ENCODE results near the gene ATG7. TPM values are rescaled to one million over a fixed set of nuclear protein-coding genes. Genes with fewer than 3 reads are reported as not detected.

The ATG7 gene
- total RNA-seq, 1 experiment from 2014 or later, result 29.3 TPM

GRCh38 chr3:11247362-11247761 lies 24.8 kb upstream of the ATG7 start:
- no peak overlapping the region for H3K4me3 ChIP-seq (replicated peaks in 1 of 2; ENCODE audit: low read depth in 1 of 2, low read length in 2 of 2)

More at GRCh38 chr3:11247362-11247761, 24.8 kb upstream of the ATG7 start:
- peaks cover 0 to 26% of the 10 kb centered on the region in 2 experiments; a peak in 2 of 4 replicates for H3K4me1 ChIP-seq (ENCODE audit: control insufficient read depth in 1 of 2, insufficient read depth in 2 of 2, low read length in 2 of 2)
- DNase-seq (ENCODE audit: low read depth, low spot score) (no peak), ATAC-seq (no peak)
- intact Hi-C loops (cut with micrococcal nuclease), result no loop called here
- ChIA-PET RAD21 (ENCODE audit: low non-redundant PET in 1 of 2, low total read pairs in 2 of 2, uncharacterized antibody in 2 of 2, unreplicated experiment in 2 of 2) (no interaction called here), CTCF (interaction anchor here (1.9 kb wide), 1 partner anchor 11 kb away, joined by 4 read pairs; no protein-coding TSS in a partner anchor), POLR2A (no interaction called here)
- H2AFZ ChIP-seq (ENCODE audit: low read depth, low read length, poor library complexity, severe bottlenecking), result no peak overlapping the region
- no peaks in the 10 kb centered on the region for H3K9me3 ChIP-seq (ENCODE audit: control insufficient read depth in 1 of 2, insufficient read depth in 1 of 2, low read depth in 1 of 2, low read length in 2 of 2)
- no peak for TF ChIP-seq POLR2AphosphoS5 (IDR thresholded peaks at IDR 0.05; ENCODE audit: low read depth, low read length)
- TF ChIP-seq CTCF (IDR thresholded peaks at IDR 0.05 in 2 of 3, conservative IDR thresholded peaks at IDR 0.05 in 1 of 3; ENCODE audit: borderline replicate concordance in 1 of 3, insufficient read depth in 1 of 3, low read depth in 2 of 3, low read length in 2 of 3), result no peak
- TF ChIP-seq YY1 (IDR thresholded peaks at IDR 0.05; ENCODE audit: extremely low read depth, insufficient replicate concordance, low read depth, low read length), result no peak
- TF ChIP-seq SRF (IDR thresholded peaks at IDR 0.05; ENCODE audit: low read depth), result no peak
- no peak for TF ChIP-seq SIN3A (IDR thresholded peaks at IDR 0.05; ENCODE audit: low read depth)
- no peak for TF ChIP-seq EGR1 (IDR thresholded peaks at IDR 0.05; ENCODE audit: low read depth)
- TF ChIP-seq EZH2 (IDR thresholded peaks at IDR 0.05), result no peak
- TF ChIP-seq SP1 (IDR thresholded peaks at IDR 0.05; ENCODE audit: low read depth), result no peak
- TF ChIP-seq JUND (IDR thresholded peaks at IDR 0.05), result no peak
- H3K9me2 ChIP-seq (ENCODE audit: insufficient read depth), result no peaks in the 10 kb centered on the region
- no TSS peak for BruUV-seq (replicated peaks)
- no peaks in the 10 kb centered on the region for H4K20me1 ChIP-seq (ENCODE audit: insufficient read depth)
- no peak overlapping the region for H3K27ac ChIP-seq (ENCODE audit: low read depth, low read length)
- no peak overlapping the region for H3K4me2 ChIP-seq (ENCODE audit: low read length)
- H3K27me3 ChIP-seq (ENCODE audit: insufficient read depth, low read length), result no peaks in the 10 kb centered on the region
- H3K9ac ChIP-seq (ENCODE audit: low read length), result no peak overlapping the region
- no peaks in the 10 kb centered on the region for H3K79me2 ChIP-seq (ENCODE audit: insufficient read depth, low read length)
- H3K36me3 ChIP-seq (ENCODE audit: control insufficient read depth in 1 of 2, insufficient read depth in 2 of 2, low read length in 2 of 2), result no peaks in the 10 kb centered on the region

Data from HCT116 (cell line).